SU-DHL-6 (cell line): ENCODE results near the gene POM121L2.

Source experiments
- EZH2phosphoT487 ChIP-seq: fragments of 200-600 bp; sonication (generic), shearing (Covaris generic); conservative IDR thresholded peaks from 2 replicates; pipeline ENCODE4 v1.6.1; 2018; ENCODE audit warnings: mild to moderate bottlenecking, antibody characterized with exemption, low read length, moderate library complexity, mixed read lengths
- TF ChIP-seq, protein P1 (sequence below): fragments of 200-600 bp; sonication (generic); IDR thresholded peaks from one replicate; pipeline ENCODE4 v1.5.1; 2017; ENCODE audit warnings: antibody characterized with exemption, mild to moderate bottlenecking, low read length, moderate library complexity; ENCODE audit not compliant: insufficient read depth, poor library complexity, severe bottlenecking

DNA sequence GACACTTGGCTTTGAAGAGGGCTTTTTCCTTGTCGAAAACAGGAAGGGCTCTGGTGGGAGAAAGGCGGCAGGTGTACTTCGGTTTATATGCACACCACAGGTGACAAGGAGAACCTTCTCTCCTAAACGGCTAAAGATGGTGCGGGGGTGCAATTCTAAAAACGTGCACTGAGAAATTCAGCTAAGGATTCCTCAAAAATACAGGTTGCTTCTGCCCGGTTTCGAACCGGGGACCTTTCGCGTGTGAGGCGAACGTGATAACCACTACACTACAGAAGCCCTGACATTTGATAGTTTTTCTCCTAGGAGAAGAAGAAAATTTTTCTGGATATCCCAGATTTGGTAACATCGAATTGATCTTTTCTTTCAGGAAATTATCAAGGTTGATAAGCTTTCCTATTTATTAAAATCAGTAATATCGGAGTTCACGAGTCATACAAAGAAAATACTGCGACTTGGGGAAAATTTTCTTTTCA, 32.0 kb downstream of the POM121L2 start:
- TF ChIP-seq, protein P1, sequence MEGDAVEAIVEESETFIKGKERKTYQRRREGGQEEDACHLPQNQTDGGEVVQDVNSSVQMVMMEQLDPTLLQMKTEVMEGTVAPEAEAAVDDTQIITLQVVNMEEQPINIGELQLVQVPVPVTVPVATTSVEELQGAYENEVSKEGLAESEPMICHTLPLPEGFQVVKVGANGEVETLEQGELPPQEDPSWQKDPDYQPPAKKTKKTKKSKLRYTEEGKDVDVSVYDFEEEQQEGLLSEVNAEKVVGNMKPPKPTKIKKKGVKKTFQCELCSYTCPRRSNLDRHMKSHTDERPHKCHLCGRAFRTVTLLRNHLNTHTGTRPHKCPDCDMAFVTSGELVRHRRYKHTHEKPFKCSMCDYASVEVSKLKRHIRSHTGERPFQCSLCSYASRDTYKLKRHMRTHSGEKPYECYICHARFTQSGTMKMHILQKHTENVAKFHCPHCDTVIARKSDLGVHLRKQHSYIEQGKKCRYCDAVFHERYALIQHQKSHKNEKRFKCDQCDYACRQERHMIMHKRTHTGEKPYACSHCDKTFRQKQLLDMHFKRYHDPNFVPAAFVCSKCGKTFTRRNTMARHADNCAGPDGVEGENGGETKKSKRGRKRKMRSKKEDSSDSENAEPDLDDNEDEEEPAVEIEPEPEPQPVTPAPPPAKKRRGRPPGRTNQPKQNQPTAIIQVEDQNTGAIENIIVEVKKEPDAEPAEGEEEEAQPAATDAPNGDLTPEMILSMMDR, result no peak
- TF ChIP-seq EZH2phosphoT487, result no peak
